ENCODE results near the gene MAPK9. TPM values are rescaled to one million over a fixed set of nuclear protein-coding genes. Genes with fewer than 3 reads are reported as not detected.

The MAPK9 gene
- total and polyA plus RNA-seq, 10 donors = 8.9 to 38.5 (median 33.2) TPM

GRCh38 chr5:180315762-180316212, 23.9 kb upstream of the MAPK9 start:
- H3K4me3 ChIP-seq = no peak overlapping the region
- H3K27ac ChIP-seq = no peak overlapping the region
- no peaks in the 10 kb centered on the region for H3K4me1 ChIP-seq
- 63 to 68% (median 66%) methylated on average over 9 of the region's 9 CpGs for WGBS, 5 donors
- H3K9me3 ChIP-seq = no peaks in the 10 kb centered on the region
- no peaks in the 10 kb centered on the region for H3K36me3 ChIP-seq
- intact Hi-C loops (cut with DNase I; ENCODE audit: low total_unique reads) = loop anchor here (5.0 kb wide), 1 partner anchor 183 kb away; no protein-coding TSS in a partner anchor
- TF ChIP-seq POLR2AphosphoS5 (IDR thresholded peaks at IDR 0.05) = peak in 1 of 3 donors; percentile 19
- TF ChIP-seq POLR2A (IDR thresholded peaks at IDR 0.05) = no peak
- peak; percentile 83 to 99 (median 95) for TF ChIP-seq CTCF (IDR thresholded peaks at IDR 0.05 in 8 of 11, conservative IDR thresholded peaks at IDR 0.05 in 3 of 11)
- peaks cover 0 to 5% (median 0%) of the 10 kb centered on the region in 7 donors for H3K27me3 ChIP-seq (replicated peaks in 1 of 7)
- peak; percentile 93 for DNase-seq

GRCh38 chr5:180313677-180314505, 22.0 kb upstream of the MAPK9 start:
- intact Hi-C loops (cut with DNase I; ENCODE audit: low total_unique reads) = no loop called here
- TF ChIP-seq POLR2A (IDR thresholded peaks at IDR 0.05) = no peak
- peak in 1 of 3 donors; percentile 63 for TF ChIP-seq POLR2AphosphoS5 (IDR thresholded peaks at IDR 0.05)
- no peak for TF ChIP-seq CTCF (IDR thresholded peaks at IDR 0.05 in 8 of 11, conservative IDR thresholded peaks at IDR 0.05 in 3 of 11)
- H3K27ac ChIP-seq = peak overlapping the region in 1 of 8 donors; percentile 43
- H3K36me3 ChIP-seq = no peaks in the 10 kb centered on the region
- H3K9me3 ChIP-seq = no peaks in the 10 kb centered on the region
- no peak for DNase-seq
- WGBS, 5 donors = 65 to 91% (median 70%) methylated on average over 45 to 50 of the region's 50 CpGs
- peaks cover 0 to 5% (median 0%) of the 10 kb centered on the region in 7 donors for H3K27me3 ChIP-seq (replicated peaks in 1 of 7)
- H3K4me1 ChIP-seq = no peaks in the 10 kb centered on the region
- H3K4me3 ChIP-seq = peak overlapping the region in 2 of 8 donors; percentile 15 to 39

DNA sequence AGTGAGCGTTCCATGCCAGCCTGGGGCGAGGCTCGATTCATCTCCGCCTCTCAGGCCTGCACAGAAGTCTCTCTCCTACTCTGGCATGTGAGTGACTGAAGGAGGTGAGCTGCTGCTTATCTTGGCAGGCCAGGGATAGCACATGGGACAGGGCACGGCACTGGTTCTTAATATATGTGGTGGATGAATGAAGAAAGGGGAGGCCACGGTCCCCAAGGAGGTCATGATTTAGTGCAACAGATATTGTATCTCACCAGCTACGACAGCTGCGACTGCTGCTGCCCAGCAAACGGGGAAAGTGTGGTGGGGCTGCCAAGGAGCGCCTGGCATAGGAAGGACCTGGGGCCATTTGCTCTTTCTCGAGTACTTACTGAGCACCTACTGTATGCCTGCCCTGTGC, 19.3 kb upstream of the MAPK9 start:
- peaks cover 0 to 5% (median 0%) of the 10 kb centered on the region in 7 donors for H3K27me3 ChIP-seq (replicated peaks in 1 of 7)
- DNase-seq = no peak
- TF ChIP-seq POLR2A (IDR thresholded peaks at IDR 0.05) = no peak
- no peak for TF ChIP-seq CTCF (IDR thresholded peaks at IDR 0.05 in 8 of 11, conservative IDR thresholded peaks at IDR 0.05 in 3 of 11)
- TF ChIP-seq POLR2AphosphoS5 (IDR thresholded peaks at IDR 0.05) = no peak
- H3K4me1 ChIP-seq = no peaks in the 10 kb centered on the region
- no peaks in the 10 kb centered on the region for H3K36me3 ChIP-seq
- WGBS, 5 donors = 86 to 94% (median 91%) methylated on average over 9 to 11 of the region's 11 CpGs
- H3K9me3 ChIP-seq = no peaks in the 10 kb centered on the region
- no peak overlapping the region for H3K27ac ChIP-seq
- no peak overlapping the region for H3K4me3 ChIP-seq
- intact Hi-C loops (cut with DNase I; ENCODE audit: low total_unique reads) = no loop called here

GRCh38 chr5:180306796-180307195, 14.9 kb upstream of the MAPK9 start:
- intact Hi-C loops (cut with DNase I; ENCODE audit: low total_unique reads) = no loop called here

More at GRCh38 chr5:180306796-180307195, 14.9 kb upstream of the MAPK9 start:
- peaks cover 0 to 11% (median 0%) of the 10 kb centered on the region in 7 donors for H3K27me3 ChIP-seq (replicated peaks in 1 of 7)
- TF ChIP-seq CTCF (IDR thresholded peaks at IDR 0.05 in 8 of 11, conservative IDR thresholded peaks at IDR 0.05 in 3 of 11) = no peak
- no peak for TF ChIP-seq POLR2AphosphoS5 (IDR thresholded peaks at IDR 0.05)
- TF ChIP-seq POLR2A (IDR thresholded peaks at IDR 0.05) = no peak
- DNase-seq = no peak
- H3K9me3 ChIP-seq = no peaks in the 10 kb centered on the region
- no peaks in the 10 kb centered on the region for H3K4me1 ChIP-seq
- H3K36me3 ChIP-seq = no peaks in the 10 kb centered on the region
- WGBS, 5 donors = 82 to 96% (median 84%) methylated on average over 3 to 8 of the region's 8 CpGs
- H3K4me3 ChIP-seq = no peak overlapping the region
- no peak overlapping the region for H3K27ac ChIP-seq

Data from spleen (tissue), 11 donors.